ENCODE data around the gene TMEM239.

DNA sequence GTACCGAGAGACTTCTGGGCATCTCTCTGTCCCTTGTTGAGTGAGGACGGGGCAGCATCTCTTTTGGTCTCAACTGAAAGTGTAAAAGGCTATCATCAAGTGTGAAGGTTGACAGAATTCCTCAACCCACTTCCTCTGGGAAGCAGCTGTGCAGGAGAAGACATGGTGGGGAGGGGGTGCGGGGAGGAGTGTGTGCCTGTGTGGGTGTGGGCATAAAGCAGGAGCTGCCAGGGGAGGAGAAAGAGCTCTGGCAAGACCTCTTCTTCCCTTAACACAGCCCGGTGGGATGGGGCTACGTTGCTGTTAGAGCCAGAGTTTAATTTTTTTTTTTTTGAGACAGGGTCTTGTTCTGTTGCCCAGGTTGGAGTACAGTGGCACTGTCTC lies 47.5 kb upstream of the TMEM239 start:
- TF ChIP-seq CTCF (IDR thresholded peaks at IDR 0.05; ENCODE audit: low read depth, low read length, missing input control) = no peak
- TF ChIP-seq GABPA (IDR thresholded peaks at IDR 0.05 in 1 of 2, conservative IDR thresholded peaks at IDR 0.05 in 1 of 2) = no peak
- peak; percentile 1 for TF ChIP-seq YY1 (IDR thresholded peaks at IDR 0.05)
- TF ChIP-seq, protein P1, sequence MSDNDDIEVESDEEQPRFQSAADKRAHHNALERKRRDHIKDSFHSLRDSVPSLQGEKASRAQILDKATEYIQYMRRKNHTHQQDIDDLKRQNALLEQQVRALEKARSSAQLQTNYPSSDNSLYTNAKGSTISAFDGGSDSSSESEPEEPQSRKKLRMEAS (IDR thresholded peaks at IDR 0.05) = no peak
- no peak for TF ChIP-seq EGR1 (IDR thresholded peaks at IDR 0.05; ENCODE audit: low read depth in 2 of 2)

Data from liver (tissue), 3 donors.